Measurements from ENCODE around the gene MCRS1. TPM values are rescaled to one million over a fixed set of nuclear protein-coding genes. Genes with fewer than 3 reads are reported as not detected.

The MCRS1 gene
- total and polyA plus RNA-seq, 10 of the 15 experiments (the other 5 are each of a cell fraction or from before 2014, with no cell fraction given), result 34.3 to 82.8 (median 57.6) TPM

GRCh38 chr12:49583366-49584094 is 15.6 kb upstream of the MCRS1 start (continued):
- no peak for TF ChIP-seq CEBPZ (IDR thresholded peaks at IDR 0.05; ENCODE audit: low read depth, low read length)
- no peak for TF ChIP-seq BMI1 (IDR thresholded peaks at IDR 0.05; ENCODE audit: borderline replicate concordance)
- no peak for TF ChIP-seq RAD21 (IDR thresholded peaks at IDR 0.05; ENCODE audit: insufficient read depth, low read depth, low read length)
- TF ChIP-seq KLF5 (IDR thresholded peaks at IDR 0.05; ENCODE audit: partially characterized antibody), result no peak
- TF ChIP-seq SP1 (IDR thresholded peaks at IDR 0.05; ENCODE audit: low read depth, low read length), result no peak
- TF ChIP-seq CREB1 (IDR thresholded peaks at IDR 0.05; ENCODE audit: low read depth), result no peak
- no peak for TF ChIP-seq YBX1 (IDR thresholded peaks at IDR 0.05)
- TF ChIP-seq RBBP5 (conservative IDR thresholded peaks at IDR 0.05), result no peak
- TF ChIP-seq BCL11A (IDR thresholded peaks at IDR 0.05; ENCODE audit: low read depth, low read length), result no peak

GRCh38 chr12:49582850-49583249 is 14.9 kb upstream of the MCRS1 start:
- no TSS peak for BruUV-seq (replicated peaks)
- H3K9me3 ChIP-seq (replicated peaks; ENCODE audit: control insufficient read depth, insufficient read depth, low read length), result no peaks in the 10 kb centered on the region
- H3K4me3 ChIP-seq, result no peak overlapping the region
- no peak overlapping the region for H3K9ac ChIP-seq (ENCODE audit: control insufficient read depth, insufficient read depth, low read length)
- no peaks in the 10 kb centered on the region for H3K27me3 ChIP-seq (replicated peaks in 1 of 2; ENCODE audit: control insufficient read depth in 2 of 2, insufficient read depth in 2 of 2, low read length in 1 of 2)
- no peaks in the 10 kb centered on the region for H4K20me1 ChIP-seq (ENCODE audit: control insufficient read depth, insufficient read depth)
- CTCF ChIA-PET, result interaction anchor here (0.7 to 8.7 kb wide), 10 partner anchors 10 to 256 kb away, joined by 3 to 145 read pairs (median 10); partner anchors contain the start of genes PRPF40B and SPATS2
- WGBS (ENCODE audit: insufficient coverage, insufficient replicate concordance, low lambda C conversion rate, missing lambda C conversion rate), result 96% methylated on average over 4 of the region's 4 CpGs
- H3K27ac ChIP-seq (ENCODE audit: control insufficient read depth, insufficient read depth), result no peak overlapping the region
- no peak overlapping the region for H2AFZ ChIP-seq (ENCODE audit: control insufficient read depth, low read depth, low read length)
- no peak for FAIRE-seq
- H3K4me2 ChIP-seq (ENCODE audit: control insufficient read depth, insufficient read depth), result no peak overlapping the region
- POLR2A ChIA-PET, result interaction anchor here (0.6 to 3.1 kb wide), 3 partner anchors 40 to 225 kb away, joined by 4 to 13 read pairs (median 5); partner anchors contain the start of gene PRPF40B
- SMC1A ChIA-PET (ENCODE audit: uncharacterized antibody, unreplicated experiment), result interaction anchor here (0.7 to 6.1 kb wide), 8 partner anchors 11 to 225 kb away, joined by 3 to 63 read pairs (median 4); partner anchors contain the start of gene PRPF40B
- peaks cover 0 to 3% of the 10 kb centered on the region in 2 experiments; a peak in 3 of 4 replicates for H3K36me3 ChIP-seq (ENCODE audit: control insufficient read depth in 2 of 2, insufficient read depth in 2 of 2, low read length in 1 of 2)
- intact Hi-C loops (cut with micrococcal nuclease; ENCODE audit: unreplicated experiment), result no loop called here
- H3K79me2 ChIP-seq (ENCODE audit: control insufficient read depth, insufficient read depth, low read length), result no peaks in the 10 kb centered on the region
- no peak for ATAC-seq
- TF ChIP-seq RELB (IDR thresholded peaks at IDR 0.05; ENCODE audit: low read depth), result no peak
- TF ChIP-seq ZNF207 (IDR thresholded peaks at IDR 0.05; ENCODE audit: borderline replicate concordance), result no peak
- TF ChIP-seq STAT3 (IDR thresholded peaks at IDR 0.05; ENCODE audit: low read depth, low read length), result no peak
- 0 out of 2 replicates have a peak, but pooled peaks have one; percentile 6 for TF ChIP-seq NFIC (IDR thresholded peaks at IDR 0.05; ENCODE audit: low read depth, low read length)
- TF ChIP-seq SIN3A (IDR thresholded peaks at IDR 0.05; ENCODE audit: low read depth, low read length), result no peak
- H3K4me1 ChIP-seq (ENCODE audit: control insufficient read depth, insufficient read depth, low read length), result peaks cover 17% of the 10 kb centered on the region
- in situ Hi-C loops (cut with MboI), result no loop called here
- DNase-seq (ENCODE audit: low read depth, low spot score), result no peak
- RAD21 ChIA-PET (ENCODE audit: unreplicated experiment), result interaction anchor here (0.5 to 5.9 kb wide), 10 partner anchors 29 to 251 kb away, joined by 3 to 55 read pairs (median 4); partner anchors contain the start of genes PRPF40B and SPATS2

All from GM12878 (cell line).